ENCODE data around the gene TMEM62.

TMEM62 gene

DNA sequence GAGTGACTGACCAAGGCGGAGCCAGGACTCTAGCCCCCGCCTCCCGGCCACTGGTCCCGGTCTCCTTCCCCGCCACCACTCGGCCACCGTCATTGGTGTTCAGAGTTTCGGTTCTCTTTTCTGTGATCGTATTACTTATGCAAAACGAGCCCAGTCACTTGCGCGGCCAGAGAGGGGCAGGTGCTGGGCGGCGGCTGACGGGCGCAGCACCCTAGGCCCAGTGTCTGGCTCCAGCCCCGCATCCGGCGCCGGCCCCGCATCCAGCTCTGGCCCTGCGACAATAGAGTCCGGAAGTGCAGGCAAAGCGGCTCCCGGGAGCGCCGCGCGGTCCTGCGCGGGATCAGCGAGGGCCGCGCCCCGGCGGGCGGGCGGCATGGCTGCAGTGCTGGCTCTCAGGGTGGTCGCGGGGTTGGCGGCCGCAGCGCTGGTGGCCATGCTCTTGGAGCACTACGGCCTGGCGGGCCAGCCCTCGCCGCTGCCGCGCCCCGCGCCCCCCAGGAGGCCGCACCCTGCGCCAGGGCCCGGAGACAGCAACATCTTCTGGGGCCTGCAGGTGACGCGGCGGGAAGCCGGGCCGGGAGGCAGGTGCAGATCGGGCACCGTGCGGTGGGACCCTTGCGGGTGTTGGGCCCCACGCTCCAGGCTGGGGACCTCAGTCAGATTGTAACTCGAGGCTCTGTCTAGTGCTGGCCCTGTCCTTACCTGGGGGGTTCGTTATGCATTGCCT lies at the start of gene TMEM62:
TSS of gene TMEM62 (plus strand) at position 157 of the 727 bp plus-strand sequence. CDS start at position 374, 217 bp downstream.
- peak; percentile 6 to 46 (median 26) for DNase-seq

DNA sequence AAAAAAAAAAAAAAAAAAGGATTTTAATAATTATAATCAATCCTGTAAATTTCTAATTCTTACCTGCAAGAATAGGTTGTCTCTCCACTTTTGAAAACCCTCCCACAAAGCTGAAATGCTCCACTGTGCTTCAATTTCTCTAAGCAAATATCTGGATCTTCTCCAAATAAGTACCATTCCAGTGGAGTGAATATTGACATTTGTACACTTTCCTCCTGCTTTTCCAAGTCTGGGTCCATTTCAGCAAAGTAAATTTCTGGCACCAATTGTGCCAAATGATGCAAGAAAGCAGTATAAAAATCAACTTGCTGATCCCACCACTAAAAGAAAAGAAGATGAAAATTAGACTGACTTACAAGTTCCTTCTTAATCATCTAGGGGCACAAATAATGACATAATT lies 47.5 kb upstream of the TMEM62 start:
- DNase-seq, result no peak

DNA sequence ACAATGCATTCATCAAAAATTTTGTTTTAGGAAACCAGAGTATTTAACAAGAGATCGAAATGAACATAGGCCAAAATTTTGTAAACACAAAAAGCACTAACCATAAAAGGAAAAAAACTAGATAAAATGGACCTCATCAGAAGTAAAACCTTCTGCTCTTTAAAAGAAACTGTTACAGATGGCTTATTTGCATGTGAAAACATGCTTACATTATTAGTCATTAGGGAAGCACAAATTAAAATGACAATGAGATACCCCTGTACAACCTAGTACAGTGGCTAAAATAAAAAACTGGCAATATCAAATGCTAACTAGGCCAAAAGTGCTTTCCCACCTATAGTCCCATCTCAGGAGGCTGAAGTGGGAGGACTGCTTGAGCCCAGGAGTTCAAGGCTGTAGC lies 46.8 kb upstream of the TMEM62 start:
- no peak for DNase-seq

DNA sequence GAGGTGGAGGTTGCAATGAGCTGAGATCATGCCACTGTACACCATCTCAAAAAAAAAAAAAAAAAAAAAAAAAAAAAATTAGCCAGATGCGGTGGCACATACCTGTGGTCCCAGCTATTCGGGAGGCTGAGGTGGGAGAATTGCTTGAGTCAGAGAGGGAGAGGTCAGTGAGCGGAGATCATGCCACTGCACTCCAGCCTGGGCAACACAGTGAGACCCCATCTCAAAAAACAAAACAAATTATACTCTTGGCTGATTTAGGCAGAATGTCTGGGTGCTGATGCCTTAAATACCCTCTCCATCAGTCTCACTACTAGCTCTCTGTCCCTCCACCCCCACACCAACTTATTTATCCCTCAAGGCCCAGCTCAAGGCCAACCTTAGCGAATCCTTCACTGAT lies 41.5 kb upstream of the TMEM62 start:
- no peak for DNase-seq

DNA sequence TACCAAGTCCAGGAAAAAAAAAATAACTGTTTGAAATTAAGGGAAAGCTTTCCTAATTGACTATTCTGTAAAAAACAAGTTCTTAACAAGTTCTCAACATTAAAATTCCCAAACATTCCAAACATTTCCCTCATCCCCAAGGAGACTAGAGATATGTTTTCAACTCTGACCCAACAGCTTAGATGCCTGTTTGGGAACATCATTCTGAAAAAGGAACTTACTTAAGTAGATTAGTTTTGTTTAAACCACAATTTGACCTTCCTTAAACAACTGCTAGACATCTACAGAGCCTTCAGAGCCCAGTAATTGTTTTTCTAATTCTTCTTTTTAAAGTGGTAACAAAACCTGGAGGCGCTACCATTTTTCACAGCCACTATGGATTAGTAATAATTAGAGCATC lies 40.4 kb upstream of the TMEM62 start:
- no peak for DNase-seq

DNA sequence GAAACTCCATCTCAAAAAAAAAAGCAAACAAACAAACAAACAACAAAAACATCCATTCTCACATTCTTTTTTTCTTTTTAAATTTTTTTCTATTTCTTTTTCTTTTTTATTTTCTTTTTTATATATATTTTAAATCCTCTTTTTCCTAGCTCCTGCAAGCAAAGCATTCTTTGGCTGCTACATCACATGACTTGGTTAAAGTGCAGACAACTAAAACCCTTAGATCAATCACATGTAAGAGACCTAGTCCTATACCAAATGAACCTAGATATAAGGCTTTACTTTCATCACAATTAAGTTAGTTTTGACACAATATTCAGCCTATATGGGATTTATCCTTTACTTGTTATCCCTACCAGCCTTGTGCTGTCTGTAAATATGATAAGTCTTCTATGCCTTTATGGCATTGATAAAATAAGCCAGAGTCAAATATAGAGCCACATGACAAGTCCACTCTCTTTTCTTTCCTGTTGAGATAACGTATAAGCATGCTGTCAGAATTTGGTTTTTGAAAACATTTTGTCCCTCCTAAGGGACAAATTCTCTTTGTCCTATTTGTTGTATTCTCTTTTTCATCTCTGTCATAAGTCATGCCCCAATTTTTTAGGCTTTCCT lies 38.9 kb upstream of the TMEM62 start:
- no peak for DNase-seq

DNA sequence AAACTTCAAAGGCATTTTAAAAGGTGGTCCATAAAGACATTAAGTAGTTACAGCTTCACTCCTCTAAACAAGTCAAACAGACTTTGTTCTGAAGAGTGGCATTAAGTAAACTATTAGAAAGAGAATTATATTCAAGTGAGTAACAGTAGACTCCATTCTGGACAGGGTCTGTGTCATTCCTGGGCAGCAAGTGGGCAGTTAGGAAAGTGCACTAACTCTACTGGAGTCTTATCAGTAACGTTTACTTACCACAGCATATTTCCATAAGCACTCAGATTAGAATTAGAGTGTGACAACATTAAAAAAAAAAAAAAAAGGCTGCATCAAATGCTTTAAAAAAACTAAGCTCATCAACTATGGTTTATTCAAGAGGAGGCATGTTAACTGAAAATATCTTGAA lies 38.1 kb upstream of the TMEM62 start:
- DNase-seq, result no peak

DNA sequence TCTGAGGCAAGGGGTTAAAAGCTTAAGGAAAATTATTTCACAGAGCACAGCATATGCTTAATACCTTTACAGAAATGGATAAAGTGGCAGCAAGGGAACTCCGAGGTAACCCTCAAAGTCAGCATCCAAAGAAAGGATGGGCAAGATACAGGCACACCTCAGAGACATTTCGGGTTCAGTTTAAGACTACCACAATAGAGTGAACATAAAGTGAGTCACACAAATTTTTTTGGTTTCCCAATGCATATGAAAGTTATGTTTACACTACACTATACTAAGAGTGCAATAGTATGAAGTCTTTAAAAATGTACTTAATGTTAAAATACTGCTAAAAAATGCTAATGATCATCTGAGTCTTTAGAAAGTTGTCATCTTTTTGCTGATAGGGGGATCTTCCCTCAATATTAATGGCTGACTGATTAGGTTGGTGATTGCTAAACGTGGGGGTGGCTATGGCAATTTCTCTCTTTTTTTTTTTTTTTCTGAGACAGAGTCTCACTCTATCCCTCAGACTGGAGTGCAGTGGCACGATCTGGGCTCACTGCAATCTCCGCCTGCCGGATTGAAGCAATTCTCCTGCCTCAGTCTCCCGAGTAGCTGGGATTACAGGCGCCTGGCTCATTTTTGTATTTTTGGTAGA lies 37.6 kb upstream of the TMEM62 start:
- DNase-seq, result no peak

DNA sequence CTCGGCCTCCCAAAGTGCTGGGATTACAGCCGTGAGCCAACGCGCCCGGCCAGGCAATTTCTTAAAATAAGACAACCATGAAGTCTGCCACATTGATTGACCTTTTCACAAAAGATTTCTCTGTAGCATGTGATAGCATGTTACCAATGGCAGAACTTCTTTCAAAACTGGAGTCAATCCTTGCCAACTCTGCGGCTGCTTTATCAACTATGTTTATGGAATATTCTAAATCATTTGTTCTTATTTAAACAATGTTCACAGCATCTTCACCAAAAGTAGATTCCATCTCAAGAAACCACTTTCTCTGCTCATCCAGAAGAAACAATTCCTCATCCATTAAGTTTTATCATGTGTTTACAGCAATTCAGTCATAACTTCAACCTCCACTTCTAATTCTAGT lies 37.0 kb upstream of the TMEM62 start:
- no peak for DNase-seq

DNA sequence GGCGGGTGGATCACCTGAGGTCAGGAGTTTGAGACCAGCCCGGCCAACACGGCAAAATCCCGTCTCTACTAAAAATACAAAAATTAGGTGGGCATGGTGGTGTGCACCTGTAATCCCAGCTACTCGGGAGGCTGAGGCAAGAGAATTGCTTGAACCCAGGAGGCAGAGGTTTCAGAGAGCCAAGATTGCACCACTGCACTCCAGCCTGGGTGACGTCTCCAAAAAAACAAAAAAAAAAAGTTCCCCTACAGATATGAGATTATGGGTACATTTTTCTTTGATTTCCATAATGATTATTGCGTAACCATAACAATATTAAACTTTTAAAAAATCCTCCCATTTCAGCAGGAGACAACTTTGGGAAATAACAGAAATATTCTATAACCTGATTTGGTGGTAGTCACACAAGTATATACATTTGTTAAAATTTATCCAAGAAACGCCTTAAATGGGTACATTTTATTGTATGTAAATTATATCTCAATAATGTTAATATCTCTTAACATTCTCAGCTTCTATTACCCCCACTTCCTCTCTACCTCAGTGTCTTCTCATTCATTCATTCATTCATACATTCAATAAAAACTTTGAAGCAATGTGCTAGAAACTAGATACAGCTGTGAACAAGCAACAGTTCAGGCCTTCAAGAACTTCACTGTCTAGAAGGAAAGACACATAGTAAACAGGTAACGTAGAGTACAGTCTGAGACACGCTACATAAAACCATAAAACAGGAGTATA lies 34.1 kb upstream of the TMEM62 start:
- DNase-seq, result no peak

DNA sequence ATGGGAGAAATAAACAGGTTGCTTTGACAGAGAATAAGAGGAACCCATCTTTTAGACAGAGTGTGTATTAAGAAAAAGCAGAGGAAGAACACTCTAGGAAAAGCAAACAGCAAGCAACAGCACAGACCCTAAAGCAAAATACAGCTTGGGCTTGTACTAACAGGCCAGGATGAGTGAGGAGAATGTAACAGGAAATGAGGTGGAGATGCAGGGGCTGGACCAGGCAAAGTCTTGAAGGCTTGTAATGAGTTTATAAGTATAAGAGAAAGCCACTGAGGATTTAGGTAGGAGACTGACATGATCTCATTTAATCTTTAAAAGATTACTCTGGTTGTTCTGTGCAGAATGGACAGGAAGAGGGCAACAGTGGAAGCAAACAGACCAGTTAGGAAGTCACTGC lies 32.4 kb upstream of the TMEM62 start:
- DNase-seq, result no peak

DNA sequence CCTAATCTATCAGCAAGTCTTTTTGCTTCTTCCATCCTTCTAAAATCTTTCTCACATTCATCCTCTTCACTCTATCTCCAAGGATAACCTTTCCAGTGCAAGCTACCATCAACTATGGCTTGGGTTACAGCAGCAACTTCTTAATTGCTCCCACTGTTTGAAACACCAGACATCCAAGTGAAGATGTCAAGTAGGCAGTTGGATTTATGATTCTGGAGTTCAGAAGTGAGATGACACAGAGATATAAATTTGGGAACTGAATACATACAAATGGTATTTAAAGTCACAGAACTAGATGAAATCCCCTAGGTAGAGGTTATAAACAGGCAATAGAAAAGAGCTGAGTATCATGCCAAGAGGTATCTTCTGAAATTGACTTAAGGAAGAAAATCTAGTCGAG lies 31.2 kb upstream of the TMEM62 start:
- no peak for DNase-seq

DNA sequence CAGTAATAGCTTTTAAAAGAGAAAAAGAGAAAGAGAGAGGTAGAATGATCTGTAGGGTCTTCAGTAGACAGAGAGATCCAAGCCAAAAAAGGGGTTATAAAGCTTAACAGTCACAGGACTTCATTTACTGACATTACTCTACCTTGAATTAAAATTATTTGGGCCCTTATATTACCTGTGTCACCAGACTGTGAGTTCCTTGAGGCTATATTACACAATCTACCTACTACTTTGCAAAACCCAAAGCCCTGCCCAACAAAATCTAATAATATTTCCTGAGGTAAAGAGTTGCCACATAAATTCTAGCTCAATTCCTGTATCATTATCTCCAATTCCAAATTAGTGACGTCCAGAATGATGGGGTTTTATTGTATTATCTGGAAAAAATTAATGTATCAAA lies 29.5 kb upstream of the TMEM62 start:
- no peak for DNase-seq

DNA sequence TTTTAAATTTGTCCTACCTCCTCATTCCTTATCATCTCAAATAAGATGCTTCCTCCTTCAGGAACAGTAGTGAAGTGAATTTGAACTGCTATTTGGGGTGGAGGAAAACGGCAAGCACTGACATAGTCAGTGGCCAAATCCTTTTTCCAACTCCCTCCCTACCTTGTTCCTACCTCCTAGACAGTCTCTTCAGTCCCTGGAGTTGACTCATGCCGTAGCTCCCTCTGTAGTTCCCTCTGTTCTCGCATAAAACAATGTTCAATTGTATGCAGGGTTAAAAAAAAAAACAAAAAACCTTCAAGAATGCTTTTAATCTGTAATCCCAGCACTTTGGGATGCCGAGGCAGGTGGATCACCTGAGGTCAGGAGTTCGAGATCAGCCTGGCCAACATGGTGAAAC lies 29.0 kb upstream of the TMEM62 start:
- no peak for DNase-seq

DNA sequence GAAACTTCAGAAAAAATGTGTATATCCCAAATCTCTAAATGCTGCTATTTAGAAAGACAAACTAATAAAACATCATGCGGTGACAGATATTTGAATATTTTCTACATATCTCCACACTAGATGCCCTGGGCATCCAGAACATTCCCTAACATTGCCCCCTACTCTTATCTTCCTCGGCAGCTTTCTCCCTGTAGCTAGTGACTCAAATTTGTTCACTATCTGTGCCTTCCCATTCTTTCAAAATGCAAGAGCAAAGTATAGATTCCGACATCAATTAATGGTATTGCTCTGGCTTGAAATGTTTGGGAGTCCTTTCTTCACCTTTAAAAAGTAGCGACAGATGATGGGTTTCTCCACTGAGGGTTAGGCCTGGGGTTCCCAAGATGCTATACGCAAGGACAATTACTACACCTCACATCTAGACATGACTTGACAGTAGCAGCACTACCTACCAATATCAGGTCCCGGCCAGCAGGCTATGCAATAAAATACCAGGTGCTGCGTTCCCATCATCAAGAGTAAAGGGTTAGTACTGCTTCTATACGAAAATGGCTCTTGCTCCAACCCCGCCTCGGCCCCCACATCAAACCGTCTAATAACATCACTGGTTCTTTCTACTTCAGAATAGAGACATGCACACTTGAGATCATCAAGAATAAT lies 28.2 kb upstream of the TMEM62 start:
- DNase-seq, result peak in 1 of 4 experiments; percentile 29

DNA sequence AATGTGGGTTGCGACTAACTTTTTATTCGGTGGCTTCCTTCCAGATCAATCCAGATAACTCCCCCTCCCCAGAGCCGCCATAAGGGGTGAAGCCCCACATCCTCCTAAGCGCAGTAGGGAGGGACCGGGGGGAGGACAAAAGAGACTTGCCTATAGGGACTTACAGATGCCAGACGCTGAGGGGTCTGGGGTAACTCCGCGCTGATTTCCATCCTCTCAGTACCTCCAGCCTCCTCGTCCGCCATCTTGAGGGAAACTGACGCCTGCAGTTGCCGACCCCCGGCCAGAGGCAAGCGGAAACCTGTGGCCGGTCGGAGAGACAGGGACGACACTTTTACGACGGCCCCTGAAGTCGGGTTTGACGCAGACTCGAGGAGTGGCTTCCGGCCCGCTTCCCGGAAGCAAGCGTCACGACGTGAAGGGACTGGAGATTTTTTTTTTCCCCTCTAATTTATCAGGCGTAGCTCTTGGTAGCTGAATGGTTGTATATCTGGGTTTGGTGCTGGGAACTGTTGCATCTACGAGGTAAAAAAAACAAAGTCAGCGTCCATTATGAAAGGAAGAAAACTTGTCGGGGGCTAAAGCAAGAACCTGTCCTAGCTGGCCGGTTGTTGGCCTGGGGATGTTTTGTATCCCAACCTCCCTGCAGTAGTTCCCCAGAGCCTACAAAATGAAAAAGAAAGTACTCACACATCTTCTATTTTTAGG lies 27.5 kb upstream of the TMEM62 start, which contains the start of gene UBR1:
TSS of gene UBR1 (minus strand) at position 261 of the 708 bp plus-strand sequence. CDS start at position 245, 16 bp downstream.
- DNase-seq, result peak; percentile 55 to 76 (median 66)

DNA sequence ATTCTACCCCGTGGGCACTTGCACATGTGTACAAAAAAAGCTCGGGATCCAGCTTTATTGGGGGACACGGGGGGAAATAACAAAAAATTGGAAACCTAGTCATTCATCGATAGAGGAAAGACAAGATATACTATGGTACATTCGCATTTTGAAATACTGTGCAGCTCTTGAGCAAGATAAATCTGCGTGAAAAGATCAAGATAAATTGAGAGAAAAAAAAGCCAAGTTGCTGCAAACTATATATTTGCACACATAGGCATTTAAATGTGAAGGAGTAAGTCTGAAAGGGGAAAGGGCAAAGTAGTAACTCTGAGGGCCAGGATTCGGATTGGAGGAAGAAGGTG lies 26.9 kb upstream of the TMEM62 start:
- no peak for DNase-seq

DNA sequence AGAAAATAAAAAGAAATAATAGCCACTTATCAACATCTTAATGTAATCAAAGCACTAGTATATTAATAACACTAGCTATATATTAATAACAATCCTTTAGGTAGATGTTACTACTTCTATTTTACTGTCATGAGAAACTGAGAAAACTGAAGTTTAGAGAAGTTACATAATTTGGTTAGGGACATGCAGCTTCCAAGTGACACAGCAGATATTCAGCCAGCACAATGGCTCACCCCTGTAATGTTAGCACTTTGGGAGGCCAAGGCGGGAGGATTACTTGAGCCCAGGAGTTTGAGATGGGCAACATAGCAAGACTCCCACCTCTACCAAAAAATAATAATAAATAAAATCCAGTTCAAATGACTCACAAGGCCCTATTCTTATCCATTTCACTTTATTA lies 25.6 kb upstream of the TMEM62 start:
- DNase-seq, result no peak

DNA sequence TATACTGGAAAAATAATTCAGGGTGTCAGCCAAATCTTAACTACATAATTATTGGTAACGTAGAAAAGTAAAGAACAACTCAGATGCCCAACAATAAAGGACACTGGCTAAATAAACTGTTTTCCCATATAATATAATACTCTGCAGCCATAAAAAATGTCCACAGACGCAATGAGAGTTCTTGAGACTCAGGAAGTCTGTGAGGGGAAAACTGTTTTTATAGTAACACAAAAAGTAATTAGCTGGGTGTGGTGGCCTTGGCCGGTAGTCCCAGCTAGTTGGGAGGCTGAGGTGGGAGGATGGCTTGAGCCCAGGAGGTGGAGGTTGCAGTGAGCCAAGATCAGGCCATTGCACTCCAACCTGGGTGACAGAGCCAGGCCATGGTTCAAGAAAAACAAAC lies 22.0 kb upstream of the TMEM62 start:
- no peak for DNase-seq

DNA sequence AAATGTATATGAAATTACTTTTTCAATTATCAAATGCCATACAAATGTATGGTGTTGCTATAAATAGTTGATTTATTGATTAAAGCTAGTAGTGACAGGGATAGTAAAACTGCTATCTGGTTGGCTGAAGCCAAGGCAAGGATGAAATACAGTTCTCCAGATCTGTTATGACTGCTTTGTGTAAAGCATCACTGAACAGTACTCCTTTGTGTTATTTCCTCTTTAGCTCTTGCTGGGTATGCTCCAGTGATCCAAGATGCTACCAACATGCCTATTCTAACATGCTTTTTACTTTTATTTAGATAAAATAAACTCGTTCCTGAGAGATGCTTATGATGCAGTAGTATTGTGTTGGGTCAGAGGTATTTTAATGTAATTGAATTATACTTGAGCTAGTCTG lies 15.1 kb upstream of the TMEM62 start:
- DNase-seq, result no peak

DNA sequence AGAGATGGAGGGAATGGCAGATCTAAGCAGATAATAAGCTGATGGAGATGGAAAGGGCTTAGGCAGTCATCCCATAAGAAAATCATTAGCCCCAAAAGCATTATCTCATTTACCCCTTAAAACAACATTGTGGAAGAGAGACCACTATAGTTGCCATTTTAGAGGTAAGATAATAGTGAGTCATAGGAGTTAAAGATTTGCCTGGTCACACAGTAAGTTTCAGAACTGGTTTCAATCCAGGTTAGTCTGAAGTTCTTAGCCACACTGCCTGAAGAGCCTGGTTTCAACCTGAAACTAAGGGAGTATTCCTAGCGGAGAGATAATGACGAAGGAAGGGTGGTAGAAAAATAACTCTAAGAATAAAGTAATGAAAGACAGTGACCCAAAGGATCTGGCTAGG lies 14.6 kb upstream of the TMEM62 start:
- no peak for DNase-seq

DNA sequence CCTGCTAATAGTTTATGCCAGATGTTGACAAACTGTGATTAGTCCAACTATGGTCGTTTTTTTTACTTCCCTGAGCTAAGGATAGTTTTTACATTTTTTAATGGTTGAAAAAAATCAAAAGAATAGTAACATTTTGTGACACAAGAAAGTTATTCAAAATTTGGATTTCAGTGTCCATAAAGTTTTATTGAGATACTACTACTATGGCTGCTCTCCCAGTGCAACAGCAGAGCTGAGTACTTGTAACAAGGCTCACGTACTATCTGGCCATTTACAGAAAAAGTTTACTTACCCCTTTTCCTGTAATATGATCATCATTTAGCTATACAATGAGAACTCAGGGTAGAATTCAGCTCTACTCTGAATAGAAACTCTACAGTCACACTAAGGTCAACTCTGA lies 11.5 kb upstream of the TMEM62 start:
- DNase-seq, result no peak

Measured in activated naive CD4-positive, alpha-beta T cell (primary cell).